ENCODE measurements around the gene TRIO.

TRIO gene

GRCh38 chr5:14226149-14226548, 83.0 kb downstream of the TRIO start:
- Histone ChIP-seq H3K36me3 (replicated peaks in 1 of 2; ENCODE audit: control insufficient read depth in 2 of 2, insufficient read depth in 2 of 2, low read length in 2 of 2) (peaks cover 0 to 4% of the 10 kb centered on the region in 2 donors), H3K27ac (replicated peaks; ENCODE audit: low read length) (no peak overlapping the region), H3K18ac (ENCODE audit: low read length) (no peak overlapping the region), H2BK120ac (ENCODE audit: low read depth, low read length) (no peak overlapping the region), H2AFZ (ENCODE audit: low read length) (no peak overlapping the region), H3K4ac (ENCODE audit: low read length) (no peak overlapping the region), H3K4me1 (ENCODE audit: control insufficient read depth in 2 of 2, insufficient read depth in 1 of 2, low read depth in 1 of 2, low read length in 2 of 2) (peaks cover 3 to 13% of the 10 kb centered on the region in 2 donors), H3K79me1 (ENCODE audit: low read depth, low read length) (no peaks in the 10 kb centered on the region), H3K23ac (ENCODE audit: low read depth, low read length, poor library complexity) (no peak overlapping the region), H3K27me3 (ENCODE audit: control insufficient read depth in 3 of 3, insufficient read depth in 3 of 3, low read depth in 1 of 3, low read length in 3 of 3) (no peaks in the 10 kb centered on the region), H2BK12ac (ENCODE audit: low read length) (no peak overlapping the region), H2AK5ac (ENCODE audit: low read depth, low read length) (no peak overlapping the region), H3K9ac (ENCODE audit: low read depth, low read length, poor library complexity) (no peak overlapping the region), H2BK15ac (ENCODE audit: low read length) (no peak overlapping the region), H3K14ac (ENCODE audit: low read length) (no peak overlapping the region), H3K4me2 (ENCODE audit: insufficient read depth, low read length, poor library complexity, severe bottlenecking) (no peak overlapping the region), H4K8ac (ENCODE audit: low read depth, low read length) (no peak overlapping the region), H2BK5ac (ENCODE audit: low read length) (no peak overlapping the region), H3K4me3 (ENCODE audit: low read length in 2 of 2) (no peak overlapping the region), H4K91ac (ENCODE audit: low read depth, low read length, poor library complexity) (no peak overlapping the region), H3K9me3 (replicated peaks in 1 of 2; ENCODE audit: control insufficient read depth in 2 of 2, insufficient read depth in 1 of 2, low read depth in 1 of 2, low read length in 2 of 2) (no peaks in the 10 kb centered on the region)
- no CpG with 5 or more reads among the region's 4 CpGs for WGBS, 2 donors (ENCODE audit: extremely low coverage in 2 of 2, insufficient read length in 2 of 2, insufficient replicate concordance in 1 of 2)
- DNase-seq (ENCODE audit: low spot score): no peak

GRCh38 chr5:14226554-14226953, 83.4 kb downstream of the TRIO start:
- H2AFZ ChIP-seq (ENCODE audit: low read length): no peak overlapping the region
- no peak overlapping the region for H2BK120ac ChIP-seq (ENCODE audit: low read depth, low read length)
- H2AK5ac ChIP-seq (ENCODE audit: low read depth, low read length): no peak overlapping the region
- peaks cover 0 to 1% of the 10 kb centered on the region in 2 donors for H3K36me3 ChIP-seq (replicated peaks in 1 of 2; ENCODE audit: control insufficient read depth in 2 of 2, insufficient read depth in 2 of 2, low read length in 2 of 2)
- H3K79me1 ChIP-seq (ENCODE audit: low read depth, low read length): no peaks in the 10 kb centered on the region
- no peaks in the 10 kb centered on the region for H3K27me3 ChIP-seq (ENCODE audit: control insufficient read depth in 3 of 3, insufficient read depth in 3 of 3, low read depth in 1 of 3, low read length in 3 of 3)
- no peak overlapping the region for H2BK15ac ChIP-seq (ENCODE audit: low read length)
- no peak overlapping the region for H2BK5ac ChIP-seq (ENCODE audit: low read length)
- no peaks in the 10 kb centered on the region for H3K9me3 ChIP-seq (replicated peaks in 1 of 2; ENCODE audit: control insufficient read depth in 2 of 2, insufficient read depth in 1 of 2, low read depth in 1 of 2, low read length in 2 of 2)
- H3K9ac ChIP-seq (ENCODE audit: low read depth, low read length, poor library complexity): no peak overlapping the region
- H3K4me3 ChIP-seq (ENCODE audit: low read length in 2 of 2): no peak overlapping the region
- H3K27ac ChIP-seq (replicated peaks; ENCODE audit: low read length): no peak overlapping the region
- no peak for DNase-seq (ENCODE audit: low spot score)
- H3K14ac ChIP-seq (ENCODE audit: low read length): no peak overlapping the region
- H3K4me1 ChIP-seq (ENCODE audit: control insufficient read depth in 2 of 2, insufficient read depth in 1 of 2, low read depth in 1 of 2, low read length in 2 of 2): peaks cover 3 to 13% of the 10 kb centered on the region in 2 donors
- no peak overlapping the region for H3K18ac ChIP-seq (ENCODE audit: low read length)
- H4K91ac ChIP-seq (ENCODE audit: low read depth, low read length, poor library complexity): no peak overlapping the region
- no peak overlapping the region for H3K23ac ChIP-seq (ENCODE audit: low read depth, low read length, poor library complexity)
- H4K8ac ChIP-seq (ENCODE audit: low read depth, low read length): no peak overlapping the region
- H3K4ac ChIP-seq (ENCODE audit: low read length): no peak overlapping the region
- no peak overlapping the region for H2BK12ac ChIP-seq (ENCODE audit: low read length)
- WGBS, 2 donors (ENCODE audit: extremely low coverage in 2 of 2, insufficient read length in 2 of 2, insufficient replicate concordance in 1 of 2): no CpG with 5 or more reads among the region's 6 CpGs
- H3K4me2 ChIP-seq (ENCODE audit: insufficient read depth, low read length, poor library complexity, severe bottlenecking): no peak overlapping the region

- no peak overlapping the region for H2BK12ac ChIP-seq (ENCODE audit: low read length)
- H2BK15ac ChIP-seq (ENCODE audit: low read length): no peak overlapping the region
- no peak for DNase-seq (ENCODE audit: low spot score)
- H3K27ac ChIP-seq (replicated peaks; ENCODE audit: low read length): no peak overlapping the region
- H3K4me1 ChIP-seq (ENCODE audit: control insufficient read depth in 2 of 2, insufficient read depth in 1 of 2, low read depth in 1 of 2, low read length in 2 of 2): peaks cover 3 to 13% of the 10 kb centered on the region in 2 donors
- H2BK5ac ChIP-seq (ENCODE audit: low read length): no peak overlapping the region
- no peak overlapping the region for H3K4me3 ChIP-seq (ENCODE audit: low read length in 2 of 2)
- no peak overlapping the region for H3K23ac ChIP-seq (ENCODE audit: low read depth, low read length, poor library complexity)
- H3K4ac ChIP-seq (ENCODE audit: low read length): no peak overlapping the region
- H3K27me3 ChIP-seq (ENCODE audit: control insufficient read depth in 3 of 3, insufficient read depth in 3 of 3, low read depth in 1 of 3, low read length in 3 of 3): no peaks in the 10 kb centered on the region
- no peak overlapping the region for H2AFZ ChIP-seq (ENCODE audit: low read length)
- no peak overlapping the region for H4K91ac ChIP-seq (ENCODE audit: low read depth, low read length, poor library complexity)
- H2AK5ac ChIP-seq (ENCODE audit: low read depth, low read length): no peak overlapping the region
- H2BK120ac ChIP-seq (ENCODE audit: low read depth, low read length): no peak overlapping the region
- H3K9me3 ChIP-seq (replicated peaks in 1 of 2; ENCODE audit: control insufficient read depth in 2 of 2, insufficient read depth in 1 of 2, low read depth in 1 of 2, low read length in 2 of 2): no peaks in the 10 kb centered on the region
- H4K8ac ChIP-seq (ENCODE audit: low read depth, low read length): no peak overlapping the region
- no peak overlapping the region for H3K4me2 ChIP-seq (ENCODE audit: insufficient read depth, low read length, poor library complexity, severe bottlenecking)
- H3K14ac ChIP-seq (ENCODE audit: low read length): no peak overlapping the region
- WGBS, 2 donors (ENCODE audit: extremely low coverage in 2 of 2, insufficient read length in 2 of 2, insufficient replicate concordance in 1 of 2): no CpG with 5 or more reads among the region's 8 CpGs
- no peak overlapping the region for H3K9ac ChIP-seq (ENCODE audit: low read depth, low read length, poor library complexity)
- H3K18ac ChIP-seq (ENCODE audit: low read length): no peak overlapping the region
- no peaks in the 10 kb centered on the region for H3K79me1 ChIP-seq (ENCODE audit: low read depth, low read length)
- H3K36me3 ChIP-seq (replicated peaks in 1 of 2; ENCODE audit: control insufficient read depth in 2 of 2, insufficient read depth in 2 of 2, low read length in 2 of 2): no peaks in the 10 kb centered on the region
Measured at GRCh38 chr5:14226992-14227391, 83.8 kb downstream of the TRIO start.

- no peaks in the 10 kb centered on the region for H3K36me3 ChIP-seq (replicated peaks in 1 of 2; ENCODE audit: control insufficient read depth in 2 of 2, insufficient read depth in 2 of 2, low read length in 2 of 2)
- H2AFZ ChIP-seq (ENCODE audit: low read length): no peak overlapping the region
- H3K18ac ChIP-seq (ENCODE audit: low read length): no peak overlapping the region
- no peak overlapping the region for H2BK15ac ChIP-seq (ENCODE audit: low read length)
- no peak overlapping the region for H3K14ac ChIP-seq (ENCODE audit: low read length)
- H3K79me1 ChIP-seq (ENCODE audit: low read depth, low read length): no peaks in the 10 kb centered on the region
- no peak overlapping the region for H3K4me2 ChIP-seq (ENCODE audit: insufficient read depth, low read length, poor library complexity, severe bottlenecking)
- no CpG with 5 or more reads among the region's 3 CpGs for WGBS, 2 donors (ENCODE audit: extremely low coverage in 2 of 2, insufficient read length in 2 of 2, insufficient replicate concordance in 1 of 2)
- H2BK120ac ChIP-seq (ENCODE audit: low read depth, low read length): no peak overlapping the region
- no peak overlapping the region for H4K91ac ChIP-seq (ENCODE audit: low read depth, low read length, poor library complexity)
- H3K4ac ChIP-seq (ENCODE audit: low read length): no peak overlapping the region
- H2BK5ac ChIP-seq (ENCODE audit: low read length): no peak overlapping the region
- no peak overlapping the region for H3K4me3 ChIP-seq (ENCODE audit: low read length in 2 of 2)
- no peaks in the 10 kb centered on the region for H3K9me3 ChIP-seq (replicated peaks in 1 of 2; ENCODE audit: control insufficient read depth in 2 of 2, insufficient read depth in 1 of 2, low read depth in 1 of 2, low read length in 2 of 2)
- H2AK5ac ChIP-seq (ENCODE audit: low read depth, low read length): no peak overlapping the region
- H3K27ac ChIP-seq (replicated peaks; ENCODE audit: low read length): no peak overlapping the region
- no peak overlapping the region for H3K9ac ChIP-seq (ENCODE audit: low read depth, low read length, poor library complexity)
- H3K4me1 ChIP-seq (ENCODE audit: control insufficient read depth in 2 of 2, insufficient read depth in 1 of 2, low read depth in 1 of 2, low read length in 2 of 2): peaks cover 0 to 11% of the 10 kb centered on the region in 2 donors
- H4K8ac ChIP-seq (ENCODE audit: low read depth, low read length): no peak overlapping the region
- no peak for DNase-seq (ENCODE audit: low spot score)
- H3K27me3 ChIP-seq (ENCODE audit: control insufficient read depth in 3 of 3, insufficient read depth in 3 of 3, low read depth in 1 of 3, low read length in 3 of 3): no peaks in the 10 kb centered on the region
- no peak overlapping the region for H2BK12ac ChIP-seq (ENCODE audit: low read length)
- H3K23ac ChIP-seq (ENCODE audit: low read depth, low read length, poor library complexity): no peak overlapping the region
Measured at GRCh38 chr5:14227513-14227912, 84.4 kb downstream of the TRIO start.

All from neuronal stem cell (in vitro differentiated cells).